Peyer's patch (tissue), 4 donors: ENCODE measurements around the gene SNORC.

ENCODE experiments used
- POLR2A ChIP-seq, 2 donors: fragments of 450-650 bp; IDR thresholded peaks; one replicate each; pipeline ENCODE4 v1.5.1; 2017; ENCODE audit warnings: antibody characterized with exemption in 2 of 2, mild to moderate bottlenecking in 2 of 2, moderate library complexity in 2 of 2
- TF ChIP-seq, protein P1 (sequence below), 6 experiments: fragments of 450-650 bp in 4 of 6; fragments of 200-600 bp in 2 of 6; sonication (generic) in 1 of 6; IDR thresholded peaks; one replicate each; pipeline ENCODE4 v1.5.1; 2017 to 2019; ENCODE audit warnings: antibody characterized with exemption in 6 of 6, mild to moderate bottlenecking in 3 of 6, moderate library complexity in 1 of 6

- TF ChIP-seq, protein P1, sequence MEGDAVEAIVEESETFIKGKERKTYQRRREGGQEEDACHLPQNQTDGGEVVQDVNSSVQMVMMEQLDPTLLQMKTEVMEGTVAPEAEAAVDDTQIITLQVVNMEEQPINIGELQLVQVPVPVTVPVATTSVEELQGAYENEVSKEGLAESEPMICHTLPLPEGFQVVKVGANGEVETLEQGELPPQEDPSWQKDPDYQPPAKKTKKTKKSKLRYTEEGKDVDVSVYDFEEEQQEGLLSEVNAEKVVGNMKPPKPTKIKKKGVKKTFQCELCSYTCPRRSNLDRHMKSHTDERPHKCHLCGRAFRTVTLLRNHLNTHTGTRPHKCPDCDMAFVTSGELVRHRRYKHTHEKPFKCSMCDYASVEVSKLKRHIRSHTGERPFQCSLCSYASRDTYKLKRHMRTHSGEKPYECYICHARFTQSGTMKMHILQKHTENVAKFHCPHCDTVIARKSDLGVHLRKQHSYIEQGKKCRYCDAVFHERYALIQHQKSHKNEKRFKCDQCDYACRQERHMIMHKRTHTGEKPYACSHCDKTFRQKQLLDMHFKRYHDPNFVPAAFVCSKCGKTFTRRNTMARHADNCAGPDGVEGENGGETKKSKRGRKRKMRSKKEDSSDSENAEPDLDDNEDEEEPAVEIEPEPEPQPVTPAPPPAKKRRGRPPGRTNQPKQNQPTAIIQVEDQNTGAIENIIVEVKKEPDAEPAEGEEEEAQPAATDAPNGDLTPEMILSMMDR (IDR thresholded peaks at IDR 0.05) = no peak
- no peak for TF ChIP-seq POLR2A (IDR thresholded peaks at IDR 0.05)
These were observed 16.1 kb downstream of the SNORC start for GRCh38 chr2:232886176-232886575.
